ENCODE results near the gene CRYL1. TPM values are rescaled to one million over a fixed set of nuclear protein-coding genes. Genes with fewer than 3 reads are reported as not detected.

Gene CRYL1
- polyA plus RNA-seq, 1 of the 3 experiments (the other 2 are of a cell fraction): 34.8 TPM

DNA sequence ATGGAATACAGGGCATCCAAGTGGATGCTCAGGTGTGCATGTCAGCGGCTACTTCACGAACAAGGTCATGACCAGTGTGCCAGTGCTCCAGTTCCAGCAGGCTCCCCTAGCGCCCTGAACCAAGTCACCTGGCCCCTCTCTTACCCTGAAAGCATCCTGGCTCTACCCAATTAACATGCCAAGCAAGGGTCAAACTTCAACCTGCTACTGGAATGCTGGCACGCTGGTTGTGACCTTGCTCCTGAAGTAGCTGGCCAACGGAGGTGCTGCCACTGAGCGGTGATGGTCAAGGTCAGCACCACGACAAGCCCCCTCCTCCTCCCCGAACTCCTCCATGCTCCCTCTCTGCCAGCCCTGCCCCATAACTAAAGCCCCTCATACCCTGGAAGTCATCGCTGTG, 96.0 kb downstream of the CRYL1 start:
- DNase-seq: no peak
- ChIA-PET POLR2A (no interaction called here), CTCF (no interaction called here)
- WGBS (ENCODE audit: low lambda C conversion rate): 85% methylated on average over 9 of the region's 9 CpGs
- no peak overlapping the region for H3K4me2 ChIP-seq
- no peak overlapping the region for H3K27ac ChIP-seq (ENCODE audit: low read depth in 2 of 2, low read length in 1 of 2)
- no peaks in the 10 kb centered on the region for H3F3A ChIP-seq (replicated peaks; ENCODE audit: insufficient read depth)
- H4K20me1 ChIP-seq (ENCODE audit: insufficient read depth): no peaks in the 10 kb centered on the region
- H3K9ac ChIP-seq: no peak overlapping the region
- no peak overlapping the region for H2AFZ ChIP-seq (ENCODE audit: low read depth)
- no peaks in the 10 kb centered on the region for H3K79me2 ChIP-seq (ENCODE audit: insufficient read depth)
- no peaks in the 10 kb centered on the region for H3K36me3 ChIP-seq (replicated peaks in 1 of 2; ENCODE audit: control insufficient read depth in 1 of 2, insufficient read depth in 2 of 2, low read length in 1 of 2)
- H3K4me3 ChIP-seq (ENCODE audit: low read depth in 2 of 2, low read length in 1 of 2): no peak overlapping the region
- TF ChIP-seq MXI1 (IDR thresholded peaks at IDR 0.05; ENCODE audit: low read depth, low read length) (no peak), TCF12 (IDR thresholded peaks at IDR 0.05) (no peak), POLR2AphosphoS5 (IDR thresholded peaks at IDR 0.05; ENCODE audit: low read depth, low read length) (no peak), FOXM1 (IDR thresholded peaks at IDR 0.05; ENCODE audit: low read depth) (no peak), TAF1 (IDR thresholded peaks at IDR 0.05; ENCODE audit: borderline replicate concordance, low read depth, low read length) (no peak), RCOR1 (IDR thresholded peaks at IDR 0.05; ENCODE audit: low read length) (no peak), YY1 (IDR thresholded peaks at IDR 0.05; ENCODE audit: low read depth) (no peak), EP300 (IDR thresholded peaks at IDR 0.05; ENCODE audit: borderline replicate concordance in 1 of 2, low read depth in 1 of 2, low read length in 1 of 2) (no peak), FOXJ3 (CRISPR knock-in tag; IDR thresholded peaks at IDR 0.05) (no peak), GATA2 (CRISPR knock-in tag; IDR thresholded peaks at IDR 0.05) (no peak)
- TF ChIP-seq, protein P1, sequence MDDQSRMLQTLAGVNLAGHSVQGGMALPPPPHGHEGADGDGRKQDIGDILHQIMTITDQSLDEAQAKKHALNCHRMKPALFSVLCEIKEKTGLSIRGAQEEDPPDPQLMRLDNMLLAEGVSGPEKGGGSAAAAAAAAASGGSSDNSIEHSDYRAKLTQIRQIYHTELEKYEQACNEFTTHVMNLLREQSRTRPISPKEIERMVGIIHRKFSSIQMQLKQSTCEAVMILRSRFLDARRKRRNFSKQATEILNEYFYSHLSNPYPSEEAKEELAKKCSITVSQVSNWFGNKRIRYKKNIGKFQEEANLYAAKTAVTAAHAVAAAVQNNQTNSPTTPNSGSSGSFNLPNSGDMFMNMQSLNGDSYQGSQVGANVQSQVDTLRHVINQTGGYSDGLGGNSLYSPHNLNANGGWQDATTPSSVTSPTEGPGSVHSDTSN (IDR thresholded peaks at IDR 0.05): no peak
- TF ChIP-seq, protein P2, sequence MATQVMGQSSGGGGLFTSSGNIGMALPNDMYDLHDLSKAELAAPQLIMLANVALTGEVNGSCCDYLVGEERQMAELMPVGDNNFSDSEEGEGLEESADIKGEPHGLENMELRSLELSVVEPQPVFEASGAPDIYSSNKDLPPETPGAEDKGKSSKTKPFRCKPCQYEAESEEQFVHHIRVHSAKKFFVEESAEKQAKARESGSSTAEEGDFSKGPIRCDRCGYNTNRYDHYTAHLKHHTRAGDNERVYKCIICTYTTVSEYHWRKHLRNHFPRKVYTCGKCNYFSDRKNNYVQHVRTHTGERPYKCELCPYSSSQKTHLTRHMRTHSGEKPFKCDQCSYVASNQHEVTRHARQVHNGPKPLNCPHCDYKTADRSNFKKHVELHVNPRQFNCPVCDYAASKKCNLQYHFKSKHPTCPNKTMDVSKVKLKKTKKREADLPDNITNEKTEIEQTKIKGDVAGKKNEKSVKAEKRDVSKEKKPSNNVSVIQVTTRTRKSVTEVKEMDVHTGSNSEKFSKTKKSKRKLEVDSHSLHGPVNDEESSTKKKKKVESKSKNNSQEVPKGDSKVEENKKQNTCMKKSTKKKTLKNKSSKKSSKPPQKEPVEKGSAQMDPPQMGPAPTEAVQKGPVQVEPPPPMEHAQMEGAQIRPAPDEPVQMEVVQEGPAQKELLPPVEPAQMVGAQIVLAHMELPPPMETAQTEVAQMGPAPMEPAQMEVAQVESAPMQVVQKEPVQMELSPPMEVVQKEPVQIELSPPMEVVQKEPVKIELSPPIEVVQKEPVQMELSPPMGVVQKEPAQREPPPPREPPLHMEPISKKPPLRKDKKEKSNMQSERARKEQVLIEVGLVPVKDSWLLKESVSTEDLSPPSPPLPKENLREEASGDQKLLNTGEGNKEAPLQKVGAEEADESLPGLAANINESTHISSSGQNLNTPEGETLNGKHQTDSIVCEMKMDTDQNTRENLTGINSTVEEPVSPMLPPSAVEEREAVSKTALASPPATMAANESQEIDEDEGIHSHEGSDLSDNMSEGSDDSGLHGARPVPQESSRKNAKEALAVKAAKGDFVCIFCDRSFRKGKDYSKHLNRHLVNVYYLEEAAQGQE (IDR thresholded peaks at IDR 0.05; ENCODE audit: low read depth, low read length): no peak
- TF ChIP-seq, protein P3, sequence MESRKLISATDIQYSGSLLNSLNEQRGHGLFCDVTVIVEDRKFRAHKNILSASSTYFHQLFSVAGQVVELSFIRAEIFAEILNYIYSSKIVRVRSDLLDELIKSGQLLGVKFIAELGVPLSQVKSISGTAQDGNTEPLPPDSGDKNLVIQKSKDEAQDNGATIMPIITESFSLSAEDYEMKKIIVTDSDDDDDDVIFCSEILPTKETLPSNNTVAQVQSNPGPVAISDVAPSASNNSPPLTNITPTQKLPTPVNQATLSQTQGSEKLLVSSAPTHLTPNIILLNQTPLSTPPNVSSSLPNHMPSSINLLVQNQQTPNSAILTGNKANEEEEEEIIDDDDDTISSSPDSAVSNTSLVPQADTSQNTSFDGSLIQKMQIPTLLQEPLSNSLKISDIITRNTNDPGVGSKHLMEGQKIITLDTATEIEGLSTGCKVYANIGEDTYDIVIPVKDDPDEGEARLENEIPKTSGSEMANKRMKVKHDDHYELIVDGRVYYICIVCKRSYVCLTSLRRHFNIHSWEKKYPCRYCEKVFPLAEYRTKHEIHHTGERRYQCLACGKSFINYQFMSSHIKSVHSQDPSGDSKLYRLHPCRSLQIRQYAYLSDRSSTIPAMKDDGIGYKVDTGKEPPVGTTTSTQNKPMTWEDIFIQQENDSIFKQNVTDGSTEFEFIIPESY (IDR thresholded peaks at IDR 0.05; ENCODE audit: borderline replicate concordance, low read depth): no peak
- TF ChIP-seq, protein P4, sequence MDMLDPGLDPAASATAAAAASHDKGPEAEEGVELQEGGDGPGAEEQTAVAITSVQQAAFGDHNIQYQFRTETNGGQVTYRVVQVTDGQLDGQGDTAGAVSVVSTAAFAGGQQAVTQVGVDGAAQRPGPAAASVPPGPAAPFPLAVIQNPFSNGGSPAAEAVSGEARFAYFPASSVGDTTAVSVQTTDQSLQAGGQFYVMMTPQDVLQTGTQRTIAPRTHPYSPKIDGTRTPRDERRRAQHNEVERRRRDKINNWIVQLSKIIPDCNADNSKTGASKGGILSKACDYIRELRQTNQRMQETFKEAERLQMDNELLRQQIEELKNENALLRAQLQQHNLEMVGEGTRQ (IDR thresholded peaks at IDR 0.05; ENCODE audit: borderline replicate concordance, low read depth, low read length): no peak
- no peaks in the 10 kb centered on the region for H3K9me3 ChIP-seq
- H3K4me1 ChIP-seq (ENCODE audit: control insufficient read depth in 1 of 2, insufficient read depth in 2 of 2, low read depth in 1 of 2, low read length in 1 of 2): no peaks in the 10 kb centered on the region
- H3K9me2 ChIP-seq: no peaks in the 10 kb centered on the region
- H3K27me3 ChIP-seq (ENCODE audit: insufficient read depth): no peaks in the 10 kb centered on the region

Data from SK-N-SH (cell line).